K562 (cell line): ENCODE results near the gene DGUOK. TPM values are rescaled to one million over a fixed set of nuclear protein-coding genes. Genes with fewer than 3 reads are reported as not detected.

Experiments
- ARID1B ChIP-seq: fragments of 450-650 bp; IDR thresholded peaks from 2 replicates; pipeline ENCODE4 v1.6.1; 2016; ENCODE audit warnings: antibody characterized with exemption, mild to moderate bottlenecking, inconsistent platforms
- CBFA2T3 ChIP-seq: fragments of 450-650 bp; IDR thresholded peaks from 2 replicates; pipeline ENCODE4 v1.6.1; 2017
- CHD7 ChIP-seq: fragments of 200-600 bp; sonication (generic); IDR thresholded peaks from one replicate; pipeline ENCODE4 v1.6.1; 2012; ENCODE audit warnings: mild to moderate bottlenecking, low read depth, low read length, inconsistent platforms
- E2F1 ChIP-seq: sonication (generic); formaldehyde crosslinking; IDR thresholded peaks from 2 replicates; pipeline ENCODE4 v1.8.1; 2023; ENCODE audit warnings: mild to moderate bottlenecking, missing genetic modification reagents, moderate library complexity
- ELF1 ChIP-seq: fragments of 200-800 bp; sonication (Bioruptor generic); IDR thresholded peaks from 2 replicates; pipeline ENCODE4 v1.6.1; 2016; ENCODE audit warnings: missing genetic modification characterization, missing compliant biosample characterization
- PYGO2 ChIP-seq: fragments of 450-650 bp; IDR thresholded peaks from 2 replicates; pipeline ENCODE4 v1.6.1; 2016; ENCODE audit warnings: mild to moderate bottlenecking, missing genetic modification characterization, moderate library complexity, missing compliant biosample characterization
- RAD21 ChIP-seq, 2 experiments: fragments of 250-450 bp in 1 of 2; fragments of 450-650 bp in 1 of 2; sonication (Bioruptor Pico) in 1 of 2; formaldehyde crosslinking in 1 of 2; IDR thresholded peaks in 1 of 2; conservative IDR thresholded peaks in 1 of 2; 2 replicates each; pipeline versions ENCODE4 v1.4.0 to v1.8.0; 2020 to 2022; ENCODE audit warnings: mild to moderate bottlenecking in 2 of 2, moderate library complexity in 1 of 2
- SMAD4 ChIP-seq: fragments of 250-450 bp; sonication (Bioruptor Pico); conservative IDR thresholded peaks from 2 replicates; pipeline ENCODE4 v1.8.0; 2021; ENCODE audit warnings: inconsistent platforms, mild to moderate bottlenecking, moderate library complexity
- SMARCA4 ChIP-seq: fragments of 450-650 bp; IDR thresholded peaks from 2 replicates; pipeline ENCODE4 v1.6.1; 2016
- ZNF644 ChIP-seq: fragments of 200-800 bp; sonication (Bioruptor generic); IDR thresholded peaks from 2 replicates; pipeline ENCODE4 v1.6.1; 2016; ENCODE audit warnings: low read depth, missing genetic modification characterization, missing compliant biosample characterization
- ZNF764 ChIP-seq: fragments of 250-450 bp; sonication (Bioruptor Pico); IDR thresholded peaks from 2 replicates; pipeline ENCODE4 v1.4.0; 2020; ENCODE audit warnings: low read depth, mild to moderate bottlenecking, moderate library complexity
- polyA plus RNA-seq, 8 experiments: library from polyadenylated mRNA; depleted of rRNA in 4 of 8; stranded (reverse) in 5 of 8; unstranded in 3 of 8; fragments of >200 nt; fragmentation: Nextera tagmentation in 2 of 8; fragmentation: Illumina TruSeq in 1 of 8; extraction: Ambion mirVana in 2 of 8; extraction: Trizol in 1 of 8; gene quantifications; 2 replicates each; pipeline versions ENCODE4 v1.2.1 to v1.2.3, GENCODE V29; 2011 to 2014; ENCODE audit warnings: inconsistent platforms in 1 of 8, missing spikeins in 1 of 8
- total RNA-seq, 7 experiments: library from RNA; depleted of rRNA in 6 of 7; stranded (reverse); fragments of >200 nt in 6 of 7; fragmentation: Illumina TruSeq in 2 of 7; extraction: Trizol in 2 of 7; gene quantifications; 2 replicates each; pipeline versions ENCODE4 v1.2.1 to v1.2.3, GENCODE V29; 2011 to 2021; ENCODE audit warnings: low replicate concordance in 1 of 7

The DGUOK gene
- total and polyA plus RNA-seq, 9 of the 15 experiments (the other 6 are each of a cell fraction or from before 2014, with no cell fraction given): 67.0 to 288 (median 126) TPM

GRCh38 chr2:73964223-73964622 lies 37.5 kb downstream of the DGUOK start (continued):
- TF ChIP-seq CHD7 (no peak), ZNF764 (CRISPR knock-in tag) (no peak), SMARCA4 (0 out of 2 replicates have a peak, but pooled peaks have one; percentile 14), CBFA2T3 (peak; percentile 64), PYGO2 (tag) (no peak), E2F1 (no peak), SMAD4 (CRISPR knock-in tag) (no peak), ZNF644 (no peak), ELF1 (tag) (no peak), RAD21 (CRISPR knock-in tag; conservative IDR thresholded peaks at IDR 0.05 in 1 of 2, IDR thresholded peaks at IDR 0.05 in 1 of 2) (no peak), ARID1B (peak; percentile 47)
